NCI-H1930 (cell line): Measurements from ENCODE around the gene COL5A1.

Experiments
- DNase-seq, 2 experiments: peaks; one replicate each; lab custom pipeline; 2025; lab: John Stamatoyannopoulos, UW

COL5A1 gene

DNA sequence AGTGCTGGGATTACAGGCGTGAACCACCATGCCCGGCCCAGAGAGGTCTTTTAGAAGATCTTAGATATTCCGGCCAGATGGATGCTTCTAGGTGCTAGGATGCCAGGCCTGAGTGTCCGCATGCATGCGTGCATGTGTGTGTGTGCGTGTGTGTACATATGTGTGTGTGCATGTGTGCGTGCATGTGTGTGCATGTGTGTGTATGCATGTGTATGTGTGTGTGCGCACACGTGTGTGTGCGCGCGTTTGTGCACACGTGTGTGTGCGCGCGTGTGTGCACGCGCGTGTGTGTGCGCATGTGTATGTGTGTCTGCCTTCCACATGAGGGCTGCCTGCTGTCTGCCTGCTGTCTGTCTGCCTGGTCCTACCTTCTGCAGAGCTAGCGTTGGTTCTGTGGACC is 151.0 kb downstream of the COL5A1 start:
- DNase-seq = no peak

DNA sequence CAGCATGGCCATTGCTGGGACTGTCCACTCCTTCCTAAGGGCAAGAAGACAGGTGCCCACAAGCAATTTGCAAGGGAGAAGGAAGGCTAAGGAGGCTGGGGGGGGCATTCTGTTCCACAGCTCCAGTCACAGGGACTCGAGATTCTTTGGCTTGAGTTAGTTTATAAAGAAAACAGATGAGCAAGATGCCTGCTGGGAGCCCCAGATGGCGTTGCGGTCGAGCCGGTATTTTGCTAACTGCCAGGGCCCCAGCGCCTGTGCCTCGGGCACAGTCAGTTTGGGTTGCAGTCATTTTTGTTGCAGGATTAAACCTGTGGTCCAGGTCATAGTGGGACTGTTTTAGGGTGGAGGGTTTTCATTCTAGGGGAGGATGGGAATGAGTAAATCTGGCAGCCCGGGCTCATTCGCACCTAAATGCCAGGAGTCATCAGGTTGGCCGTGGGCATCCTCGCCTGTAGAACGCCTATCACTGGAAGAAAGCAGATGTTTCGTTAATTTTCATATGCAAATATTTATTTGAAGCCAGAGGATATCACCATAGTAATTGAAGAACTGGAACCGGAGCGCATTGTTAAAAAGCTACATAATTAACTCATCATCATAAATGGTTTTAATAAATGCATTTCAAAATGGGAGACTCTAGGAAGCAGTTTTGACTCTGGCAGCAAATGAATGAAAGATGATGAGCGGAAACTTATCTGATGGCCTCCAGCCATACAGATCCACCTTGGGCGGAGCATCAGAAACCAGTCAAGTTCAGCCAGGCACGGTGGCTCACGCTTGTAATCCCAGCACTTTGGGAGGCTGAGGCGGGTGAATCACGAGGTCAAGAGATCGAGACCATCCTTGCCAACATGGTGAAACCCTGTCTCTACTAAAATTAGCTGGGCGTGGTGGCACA is 151.9 kb downstream of the COL5A1 start:
- no peak for DNase-seq

DNA sequence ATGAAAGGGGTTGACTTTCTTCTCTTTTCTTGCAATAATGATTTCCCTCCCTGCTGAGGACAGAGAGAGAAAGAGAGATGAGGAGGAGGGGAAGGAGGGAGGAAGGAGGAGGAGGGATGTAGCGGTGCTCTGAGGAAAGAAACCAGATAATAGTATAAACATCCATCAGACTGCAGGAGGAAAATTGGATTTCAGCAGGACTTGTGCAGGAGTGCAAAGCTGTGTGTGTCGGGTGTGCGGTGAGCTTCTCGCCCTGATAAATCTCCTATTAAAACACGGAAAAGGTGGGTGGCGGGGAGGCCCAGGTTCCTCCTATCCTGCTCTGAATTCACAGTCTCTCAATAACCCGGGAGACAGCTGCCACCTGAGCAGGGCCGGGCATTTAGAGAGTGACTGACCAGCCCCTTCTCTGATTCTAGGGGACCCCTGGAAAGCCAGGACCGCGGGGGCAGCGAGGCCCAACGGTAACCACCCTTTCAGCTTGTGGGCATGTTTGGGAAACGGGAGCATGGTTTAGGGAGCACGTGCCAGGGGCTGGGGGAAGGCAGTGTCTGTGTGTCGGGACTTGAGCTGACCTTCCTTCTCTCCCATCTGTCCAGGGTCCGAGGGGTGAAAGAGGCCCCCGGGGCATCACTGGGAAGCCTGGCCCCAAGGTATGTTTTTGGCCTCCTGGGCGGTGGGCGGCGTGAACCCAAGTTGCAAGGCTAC is 153.2 kb downstream of the COL5A1 start:
- DNase-seq = no peak

DNA sequence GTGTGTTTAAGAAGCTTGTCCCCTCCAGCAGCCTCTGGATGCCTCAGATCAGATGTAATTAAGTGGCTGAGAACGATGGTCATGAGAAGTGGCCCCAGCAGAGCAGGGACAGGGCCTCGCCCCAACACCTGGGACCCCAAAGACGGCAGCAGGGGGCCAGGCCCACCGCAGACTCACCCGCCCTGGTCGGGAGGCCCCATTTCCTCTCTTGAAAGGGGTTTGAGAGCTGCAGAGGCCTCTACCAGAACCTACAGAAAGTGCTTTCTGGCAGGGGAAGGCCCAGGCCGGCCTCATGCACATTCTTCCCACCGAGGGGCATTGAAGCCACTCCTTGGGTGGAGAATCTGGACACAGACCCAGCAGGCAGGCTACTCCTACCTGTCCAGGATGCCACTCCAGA is 153.8 kb downstream of the COL5A1 start:
- DNase-seq = no peak

DNA sequence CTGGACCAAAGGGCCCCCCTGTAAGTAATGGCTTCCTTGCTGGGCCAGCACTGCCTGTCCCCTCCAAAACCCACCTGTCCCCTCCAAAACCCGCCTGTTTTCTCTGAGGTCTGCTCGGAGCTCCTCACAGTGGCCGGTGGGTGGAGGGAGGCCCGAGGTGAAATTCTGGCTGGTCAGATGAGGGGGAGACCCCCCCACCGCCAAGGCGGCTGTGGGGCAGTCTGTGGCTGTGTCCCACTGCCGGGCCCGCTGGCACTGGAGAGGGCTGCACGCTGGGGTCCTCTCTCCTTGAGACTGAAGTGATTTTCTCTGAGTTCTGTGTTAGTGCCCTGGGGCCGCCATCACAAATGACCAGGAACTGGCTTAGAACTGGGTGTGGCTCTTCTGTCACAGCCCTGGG is 155.3 kb downstream of the COL5A1 start:
- no peak for DNase-seq

DNA sequence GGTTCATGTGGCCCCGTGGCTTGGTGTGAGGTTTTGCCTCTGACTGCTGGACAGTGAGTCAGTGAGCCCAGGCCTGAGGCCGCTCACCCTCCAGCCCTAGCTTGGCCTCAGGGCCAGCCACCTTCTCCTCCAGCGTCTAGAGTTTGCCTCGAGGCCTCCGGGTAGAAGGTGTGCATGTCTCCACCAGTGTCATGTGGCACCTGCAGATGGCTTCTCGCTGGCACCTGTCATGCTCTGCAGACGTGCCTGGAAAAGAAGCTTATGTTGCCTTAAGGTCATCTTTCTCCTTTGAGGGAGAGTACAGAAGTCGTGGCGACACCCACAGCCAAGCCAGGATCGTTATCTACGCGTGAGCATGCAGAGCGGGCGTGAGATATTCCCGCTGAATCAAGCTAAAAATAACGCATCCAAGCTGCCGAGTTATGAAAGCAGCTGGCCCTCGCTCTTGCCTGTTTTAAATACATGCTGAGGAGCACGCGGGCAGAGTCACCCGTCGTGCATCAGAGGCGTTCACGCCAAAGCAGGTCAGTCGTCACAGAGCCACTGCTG is 159.3 kb downstream of the COL5A1 start:
- no peak for DNase-seq

DNA sequence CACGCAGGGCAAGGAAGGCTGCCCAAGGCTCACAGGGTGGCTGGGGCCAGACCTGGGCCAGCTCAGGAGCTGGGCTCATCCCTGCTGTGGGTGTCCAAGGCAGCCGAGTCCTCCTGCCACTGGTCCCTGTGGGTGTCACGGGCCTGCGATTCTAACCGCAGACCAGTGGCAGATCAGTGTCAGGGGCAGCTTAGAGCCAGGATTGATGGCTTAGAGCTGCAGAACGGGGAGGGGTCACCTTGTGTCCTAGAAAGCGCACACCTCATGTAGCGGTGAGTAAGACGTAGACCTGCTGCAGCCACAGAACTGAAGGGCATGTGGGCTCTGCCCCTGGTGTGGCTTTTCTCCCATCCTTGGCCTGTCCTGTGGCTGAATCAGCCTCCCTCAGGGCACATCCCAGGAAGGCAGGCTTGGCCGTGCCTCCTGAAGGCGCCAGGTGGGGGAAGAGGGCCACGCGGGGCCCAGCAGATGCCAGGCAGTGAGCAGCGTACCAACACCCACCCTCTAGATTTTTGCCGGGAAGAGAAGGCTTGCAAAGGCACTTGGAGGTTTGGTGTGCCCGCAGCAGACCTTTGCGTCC is 160.7 kb downstream of the COL5A1 start:
- no peak for DNase-seq

DNA sequence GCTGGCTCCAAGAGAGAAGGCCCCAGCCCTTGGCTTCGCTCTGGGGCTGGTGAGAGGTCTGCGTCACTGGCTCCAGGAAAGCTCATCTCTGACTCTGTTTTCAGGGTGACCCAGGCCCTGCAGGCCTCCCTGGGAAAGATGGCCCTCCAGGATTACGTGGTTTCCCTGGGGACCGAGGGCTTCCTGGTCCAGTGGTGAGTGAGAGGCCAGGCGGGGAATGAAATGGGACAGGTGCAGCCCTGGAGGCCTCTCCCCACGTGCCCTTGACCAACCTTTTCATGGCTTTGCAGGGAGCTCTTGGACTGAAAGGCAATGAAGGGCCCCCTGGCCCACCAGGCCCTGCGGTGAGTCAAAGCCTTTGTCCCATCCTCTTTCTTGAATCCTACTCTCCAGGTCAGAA is 163.3 kb downstream of the COL5A1 start:
- no peak for DNase-seq

DNA sequence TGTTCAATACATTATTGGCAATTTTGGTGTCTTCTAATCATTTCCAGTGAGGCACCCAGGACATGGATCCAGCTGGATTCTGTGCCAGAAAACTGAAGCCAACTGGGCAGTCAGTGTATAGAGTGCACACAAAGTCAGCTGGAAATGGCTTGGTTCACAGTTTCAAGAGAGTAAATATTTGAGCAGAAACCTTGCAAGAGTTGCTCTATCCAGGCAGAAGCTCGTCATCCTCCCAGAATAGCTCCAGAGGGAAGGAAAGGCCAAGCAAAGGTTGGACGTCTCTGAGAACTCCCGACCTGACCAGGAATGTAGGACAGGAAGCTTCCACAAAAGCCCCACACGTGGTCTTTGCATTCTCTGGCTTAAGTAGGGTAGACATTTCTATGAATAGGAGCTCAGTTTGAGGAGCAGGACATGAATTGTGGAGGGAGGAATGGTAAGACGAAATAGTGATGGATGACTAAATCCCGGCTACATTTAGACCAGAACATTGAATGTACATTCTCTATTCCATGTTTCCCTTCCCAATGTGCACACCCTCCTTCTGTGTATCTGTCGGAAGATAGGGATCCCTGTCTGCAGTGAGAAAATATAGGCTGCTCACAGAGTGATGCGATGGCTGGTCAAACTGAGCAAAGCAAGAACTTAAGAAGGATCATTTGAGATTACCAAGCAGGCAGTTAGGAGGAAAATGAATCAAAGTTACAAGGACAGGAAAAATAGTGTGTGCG is 166.3 kb downstream of the COL5A1 start:
- DNase-seq = no peak

DNA sequence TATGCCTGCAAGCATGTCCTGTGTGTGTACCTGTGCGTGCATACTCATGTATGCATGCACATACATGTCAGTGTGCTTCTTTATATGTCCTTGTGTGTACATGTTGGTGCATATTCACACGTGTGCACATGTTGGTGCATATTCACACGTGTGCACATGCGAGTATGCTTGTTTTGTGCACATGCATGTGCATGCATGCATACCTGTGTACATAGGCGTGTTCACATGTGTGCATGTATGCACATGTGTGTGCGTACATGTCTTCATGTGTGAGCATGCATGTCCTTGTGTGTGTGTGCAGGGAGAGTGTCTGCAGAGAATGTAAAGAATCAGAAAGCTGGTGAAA is 166.8 kb downstream of the COL5A1 start:
- DNase-seq = no peak

DNA sequence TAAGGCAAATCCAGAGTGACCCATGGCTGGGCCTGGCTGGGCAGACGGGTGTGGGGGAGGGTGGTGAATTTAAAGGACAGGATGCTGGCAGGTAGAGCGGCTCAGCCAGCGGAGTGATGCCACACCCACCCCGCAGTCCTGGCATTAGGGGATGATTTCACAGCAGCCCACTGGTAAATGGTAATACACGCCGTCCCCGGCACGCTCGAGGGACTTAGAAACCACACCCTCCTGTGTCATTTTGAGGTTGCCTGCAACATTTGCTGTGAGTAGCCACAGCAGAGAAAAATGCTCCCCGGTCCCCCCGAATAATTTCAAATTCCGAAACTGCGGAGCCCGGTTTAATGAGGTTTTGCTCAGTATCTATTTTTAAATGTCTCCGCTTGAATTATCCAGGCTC is 167.7 kb downstream of the COL5A1 start:
- DNase-seq = no peak

DNA sequence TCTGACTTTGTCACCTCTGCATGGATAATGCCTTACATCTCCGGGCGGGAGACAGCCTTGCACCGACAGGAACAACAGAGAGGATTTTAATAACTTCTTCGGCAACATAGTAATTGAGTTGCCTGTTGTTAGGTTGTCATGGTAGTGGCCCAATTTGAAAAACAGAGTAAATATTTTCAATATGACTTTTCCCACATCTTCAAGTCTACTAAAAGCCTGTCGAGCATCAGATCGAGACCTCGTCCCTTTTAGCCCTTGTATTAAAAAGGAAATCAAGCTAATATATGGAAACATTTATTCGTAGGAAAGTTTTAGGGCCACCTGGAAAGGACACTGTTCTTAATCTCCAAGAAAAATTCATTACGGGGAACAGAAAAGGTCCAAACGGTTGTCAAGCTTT is 168.2 kb downstream of the COL5A1 start:
- DNase-seq = no peak

DNA sequence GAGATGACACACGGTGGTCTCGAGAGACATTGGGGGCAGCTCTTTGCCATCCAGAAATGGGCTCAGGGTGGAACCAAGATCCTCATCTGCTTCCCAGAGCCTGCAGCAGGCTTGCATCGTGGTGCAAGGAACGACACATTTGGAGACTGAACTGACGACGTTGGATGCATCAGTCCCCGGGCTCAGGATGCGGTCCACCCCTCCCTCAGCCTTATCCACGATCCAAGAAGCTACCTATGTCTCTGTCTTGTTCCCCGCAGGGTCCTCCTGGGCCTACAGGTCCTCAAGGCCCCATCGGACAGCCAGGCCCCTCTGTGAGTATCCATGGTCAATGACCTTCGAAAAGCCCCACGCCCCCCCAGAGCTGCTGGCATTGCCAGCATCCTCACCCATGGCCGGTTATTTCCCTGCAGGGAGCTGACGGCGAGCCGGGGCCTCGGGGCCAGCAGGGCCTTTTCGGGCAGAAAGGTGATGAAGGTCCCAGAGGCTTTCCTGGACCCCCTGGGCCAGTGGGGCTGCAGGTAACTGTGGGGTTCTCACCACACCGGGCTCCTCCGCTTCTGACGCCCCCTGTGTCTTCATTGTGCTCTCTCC is 169.6 kb downstream of the COL5A1 start:
- DNase-seq = no peak

DNA sequence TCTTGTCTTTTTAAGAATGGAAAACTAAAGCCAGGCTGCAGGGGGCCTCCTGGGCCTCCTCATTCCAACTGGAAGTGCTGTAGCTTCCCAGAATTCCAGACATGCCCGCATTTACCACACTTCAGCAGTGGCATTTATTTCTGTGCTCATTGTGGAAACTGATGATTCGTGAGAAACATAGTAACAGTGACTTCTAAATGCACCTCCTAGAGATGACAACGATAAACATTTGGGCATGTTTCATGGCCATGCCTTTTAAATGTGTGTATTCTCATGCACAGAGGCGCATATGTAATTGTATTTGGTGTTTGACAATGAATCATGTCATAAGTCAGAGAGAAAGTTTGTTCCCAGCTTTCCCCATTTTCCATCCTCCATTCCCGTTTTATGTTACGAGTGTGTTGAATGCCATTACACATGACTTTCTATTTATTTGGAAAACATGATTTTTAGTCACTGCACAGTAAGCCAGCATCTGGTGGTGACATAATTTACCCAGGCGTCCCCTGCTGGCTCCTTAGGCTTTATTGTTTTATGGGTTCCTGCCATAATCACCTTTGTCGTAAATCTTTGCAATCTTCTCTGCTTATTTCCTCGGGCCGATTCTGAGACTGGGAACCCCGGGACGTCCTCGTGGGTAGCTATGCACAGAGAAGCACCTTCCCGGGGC is 170.2 kb downstream of the COL5A1 start:
- no peak for DNase-seq

DNA sequence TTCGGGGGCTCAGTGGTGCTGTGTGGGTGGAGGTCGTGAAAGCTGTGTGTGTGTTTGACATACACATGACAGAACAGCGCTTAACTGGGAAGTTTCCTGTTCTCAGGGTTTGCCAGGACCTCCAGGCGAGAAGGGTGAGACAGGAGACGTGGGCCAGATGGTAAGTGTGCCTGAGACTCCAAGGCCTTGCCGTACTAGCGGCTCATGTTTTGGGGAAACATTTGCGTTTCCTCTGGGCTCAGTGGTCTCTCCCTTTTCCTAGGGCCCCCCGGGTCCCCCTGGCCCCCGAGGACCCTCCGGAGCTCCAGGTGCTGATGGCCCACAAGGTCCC is 170.7 kb downstream of the COL5A1 start:
- DNase-seq = no peak

DNA sequence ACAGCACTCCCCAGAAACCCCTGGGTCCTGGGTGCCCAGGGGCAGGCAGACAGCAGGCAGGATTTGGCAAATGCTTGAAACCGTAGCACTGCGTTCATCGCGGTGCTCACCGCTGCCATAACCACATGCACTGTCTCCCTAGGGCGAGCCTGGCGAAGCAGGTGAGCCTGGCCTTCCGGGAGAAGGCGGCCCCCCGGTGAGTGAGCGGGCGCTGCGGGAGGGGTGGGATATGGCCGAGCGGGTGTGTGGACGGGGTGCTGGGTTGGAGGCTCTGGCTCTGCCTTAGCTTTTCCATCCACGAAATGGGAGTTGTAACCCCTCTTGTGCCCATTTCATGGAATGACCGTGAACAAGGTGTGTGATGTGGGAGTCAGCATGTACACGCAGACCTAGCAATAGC is 172.2 kb downstream of the COL5A1 start:
- DNase-seq = no peak

DNA sequence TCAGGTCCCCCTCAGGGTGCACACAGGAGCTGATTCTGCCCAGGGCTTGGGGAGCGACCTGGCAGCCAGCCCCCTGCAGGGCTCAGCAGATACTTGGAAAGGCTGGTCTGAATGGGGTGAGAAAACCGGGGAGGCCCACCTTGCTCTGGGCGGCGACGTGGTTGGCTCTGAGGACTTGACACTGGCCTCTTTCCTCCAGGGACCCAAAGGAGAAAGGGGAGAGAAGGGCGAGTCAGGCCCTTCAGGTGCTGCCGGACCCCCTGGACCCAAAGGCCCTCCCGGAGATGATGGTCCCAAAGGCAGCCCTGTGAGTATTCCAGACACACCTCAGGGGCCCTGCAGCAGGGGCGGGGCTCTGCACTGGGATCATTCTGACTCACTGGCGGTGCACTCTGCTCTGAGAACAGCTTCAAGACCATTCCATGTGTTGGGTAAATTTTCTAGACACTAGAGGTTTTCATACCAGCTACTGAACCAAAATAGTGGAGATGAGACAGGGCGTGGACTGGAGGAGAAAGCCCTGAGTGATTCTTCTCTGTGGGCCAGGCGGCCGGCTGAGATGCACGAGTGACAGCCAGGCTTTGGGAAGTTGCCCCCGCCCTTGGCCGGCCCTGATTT is 173.1 kb downstream of the COL5A1 start:
- no peak for DNase-seq

DNA sequence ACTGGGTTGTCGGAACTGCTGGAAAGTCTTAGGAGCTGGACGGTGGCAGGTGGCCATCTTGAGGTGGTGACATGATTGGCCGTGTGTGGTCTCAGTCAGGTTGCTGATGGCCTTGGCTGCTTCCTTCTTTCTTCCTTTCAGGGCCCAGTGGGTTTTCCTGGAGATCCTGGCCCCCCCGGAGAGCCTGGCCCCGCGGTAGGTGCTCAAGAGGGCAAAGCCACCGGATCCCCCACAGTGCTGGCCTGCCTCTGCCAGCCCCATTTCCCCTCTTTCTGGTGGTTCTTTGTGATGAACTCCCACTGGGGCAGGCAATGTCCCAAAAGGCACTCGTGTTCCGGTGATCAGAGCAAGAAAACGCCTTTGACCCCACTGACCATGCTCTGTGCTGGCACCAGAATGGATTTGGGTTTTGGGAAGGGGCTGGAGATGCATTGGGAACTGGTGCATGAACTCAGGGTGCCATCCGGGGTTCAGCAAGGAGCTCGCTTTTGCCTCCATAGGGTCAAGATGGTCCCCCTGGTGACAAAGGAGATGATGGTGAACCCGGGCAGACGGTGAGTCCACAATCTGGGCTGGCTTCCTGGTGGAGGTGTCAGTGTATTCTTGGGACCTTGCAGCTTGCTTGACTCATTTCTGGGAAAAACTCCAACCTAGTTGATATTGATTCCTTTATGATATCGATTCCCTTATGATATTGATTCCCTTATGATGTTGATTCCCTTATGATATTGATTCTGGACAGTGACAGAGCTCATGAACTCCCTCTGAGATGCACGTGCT is 174.0 kb downstream of the COL5A1 start:
- DNase-seq = no peak

DNA sequence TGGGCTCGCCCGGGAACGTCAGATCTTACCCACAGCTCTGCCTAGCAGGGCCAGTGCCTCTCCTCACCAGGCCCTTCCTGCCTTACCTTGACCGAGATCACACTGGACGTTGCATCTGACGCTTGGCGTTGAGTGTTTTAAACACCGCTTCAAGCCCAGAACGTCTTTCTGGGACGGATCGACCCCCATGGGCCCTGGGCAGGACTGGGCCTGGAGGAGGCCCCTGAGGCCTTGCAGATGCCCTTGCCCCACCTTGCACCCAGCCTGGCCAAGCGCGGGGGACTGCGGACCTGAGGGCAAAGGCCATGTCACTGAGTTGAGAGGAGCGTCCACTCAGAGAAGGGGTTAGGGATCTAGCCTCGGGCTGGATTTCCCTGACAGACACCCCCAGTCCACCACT is 174.7 kb downstream of the COL5A1 start:
- no peak for DNase-seq

DNA sequence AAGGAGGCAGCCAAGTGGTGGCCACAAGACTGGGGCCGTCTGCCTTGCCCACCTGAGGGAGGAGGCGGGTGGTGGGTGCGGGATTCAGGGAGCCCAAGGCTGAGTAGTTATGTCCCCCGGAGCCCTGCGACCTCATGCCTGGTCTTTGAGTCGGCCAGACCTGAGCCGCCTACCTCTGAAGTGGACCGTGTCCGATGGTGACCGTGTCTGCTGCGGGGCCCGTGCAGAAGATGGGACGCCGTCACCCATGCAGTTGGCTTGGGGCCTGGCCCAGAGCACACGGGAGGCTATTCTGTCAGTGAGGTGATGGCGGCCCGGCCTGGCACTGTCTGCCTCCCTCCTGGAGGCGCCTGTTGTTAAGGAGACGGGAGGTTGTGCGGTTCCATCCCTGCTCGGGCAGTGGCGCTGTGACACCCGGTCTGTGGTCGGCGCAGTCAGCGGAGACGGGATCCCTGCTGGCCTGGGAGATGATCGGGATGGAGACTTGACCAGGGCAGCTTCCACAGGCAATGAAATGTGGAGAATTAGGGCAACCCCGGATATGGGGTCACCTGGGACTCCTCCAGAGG is 176.5 kb downstream of the COL5A1 start:
- no peak for DNase-seq
